LoVo (cell line): Measurements from ENCODE around the gene ENKUR.

Experiments
- DNase-seq: peaks from one replicate; pipeline ENCODE4 v3.0.0-alpha.2; 2016; ENCODE audit warnings: low spot score

ENKUR gene, protein sequence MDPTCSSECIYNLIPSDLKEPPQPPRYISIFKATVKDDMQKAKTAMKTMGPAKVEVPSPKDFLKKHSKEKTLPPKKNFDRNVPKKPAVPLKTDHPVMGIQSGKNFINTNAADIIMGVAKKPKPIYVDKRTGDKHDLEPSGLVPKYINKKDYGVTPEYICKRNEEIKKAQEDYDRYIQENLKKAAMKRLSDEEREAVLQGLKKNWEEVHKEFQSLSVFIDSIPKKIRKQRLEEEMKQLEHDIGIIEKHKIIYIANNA

DNA sequence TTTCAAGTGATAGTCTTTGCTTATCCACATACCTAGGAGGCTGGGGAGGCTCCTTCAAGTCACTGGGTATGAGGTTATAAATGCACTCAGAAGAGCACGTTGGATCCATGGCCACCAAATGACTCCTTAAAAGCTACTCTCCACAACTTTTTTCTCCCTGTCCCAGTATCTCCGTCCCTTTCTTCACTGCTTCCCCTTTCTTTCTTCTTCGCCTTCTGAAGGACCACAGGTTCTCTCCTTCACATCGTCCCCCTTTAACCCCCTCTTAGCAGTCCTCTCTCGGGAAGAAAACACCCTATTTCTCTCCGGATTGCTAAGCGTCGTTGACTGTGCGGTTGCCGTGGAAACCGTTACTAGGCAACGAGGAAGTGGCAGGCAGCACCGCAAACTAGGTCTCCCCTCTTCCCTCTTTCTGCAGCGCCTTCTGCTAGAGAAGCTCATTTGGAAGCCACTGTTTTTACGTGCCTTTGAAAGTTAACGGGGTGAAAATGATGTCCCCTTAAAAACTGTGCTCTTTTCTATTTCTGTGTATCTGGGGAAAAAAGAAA, at the start of gene ENKUR:
TSS of gene ENKUR (minus strand) at position 331 of the 548 bp plus-strand sequence. CDS start at position 109, 222 bp downstream.
- peak; percentile 82 for DNase-seq

DNA sequence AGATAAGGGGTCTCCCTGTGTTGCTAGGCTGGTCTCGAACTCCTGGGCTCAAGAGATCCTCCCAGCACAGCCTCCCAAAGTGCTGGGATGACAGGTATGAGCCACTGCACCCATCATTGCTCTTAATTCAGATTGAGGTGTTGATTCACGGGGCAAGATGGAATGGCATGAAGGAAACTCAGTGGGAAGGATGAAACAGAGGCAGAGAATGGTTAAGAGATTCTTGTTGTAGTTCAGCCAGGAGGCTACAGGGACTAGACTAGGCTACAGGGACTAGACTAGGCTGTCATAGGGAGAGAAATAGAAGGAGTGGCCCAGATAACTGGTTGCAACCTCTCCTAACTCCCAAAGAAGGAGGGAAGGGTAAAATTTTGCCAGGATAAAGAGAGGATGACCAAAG, 48.4 kb upstream of the ENKUR start:
- DNase-seq = no peak

DNA sequence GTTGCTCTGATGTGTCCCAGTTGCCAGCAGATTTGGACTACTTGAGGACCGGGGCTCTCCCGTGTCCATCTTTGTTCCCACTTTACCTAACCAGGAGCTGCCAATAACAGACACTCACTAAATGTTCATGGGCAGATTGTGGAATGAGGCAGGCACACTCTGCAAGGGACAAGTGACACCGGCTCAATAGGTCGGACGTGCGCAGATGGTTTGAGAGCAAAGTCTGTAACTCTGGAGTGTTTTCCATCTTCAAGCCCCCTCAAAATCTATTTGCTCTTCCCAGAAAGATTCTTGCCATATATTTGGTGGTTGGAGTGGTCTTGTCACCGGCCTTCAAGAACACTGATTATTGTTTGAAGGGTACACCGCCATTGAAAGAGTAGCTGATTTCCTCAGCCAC, 47.7 kb upstream of the ENKUR start:
- no peak for DNase-seq

DNA sequence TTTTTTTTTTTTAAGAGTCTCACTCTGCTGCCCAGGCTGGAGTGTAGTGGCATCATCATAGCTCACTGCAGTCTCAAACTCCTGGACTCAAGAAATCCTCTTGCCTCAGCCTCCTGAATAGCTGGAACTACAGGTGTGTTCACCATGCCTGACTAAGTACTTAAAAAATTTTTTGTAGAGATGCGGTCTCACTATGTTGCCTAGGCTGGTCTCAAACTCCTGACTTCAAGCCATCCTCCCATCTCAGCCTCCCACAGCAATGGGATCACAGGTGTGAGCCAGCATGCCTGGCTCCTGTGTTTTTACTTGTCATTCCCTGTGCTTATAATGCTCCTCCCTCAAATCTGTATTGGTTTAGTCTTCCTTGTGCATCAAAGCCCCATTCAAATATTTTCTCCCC, 47.2 kb upstream of the ENKUR start:
- no peak for DNase-seq

DNA sequence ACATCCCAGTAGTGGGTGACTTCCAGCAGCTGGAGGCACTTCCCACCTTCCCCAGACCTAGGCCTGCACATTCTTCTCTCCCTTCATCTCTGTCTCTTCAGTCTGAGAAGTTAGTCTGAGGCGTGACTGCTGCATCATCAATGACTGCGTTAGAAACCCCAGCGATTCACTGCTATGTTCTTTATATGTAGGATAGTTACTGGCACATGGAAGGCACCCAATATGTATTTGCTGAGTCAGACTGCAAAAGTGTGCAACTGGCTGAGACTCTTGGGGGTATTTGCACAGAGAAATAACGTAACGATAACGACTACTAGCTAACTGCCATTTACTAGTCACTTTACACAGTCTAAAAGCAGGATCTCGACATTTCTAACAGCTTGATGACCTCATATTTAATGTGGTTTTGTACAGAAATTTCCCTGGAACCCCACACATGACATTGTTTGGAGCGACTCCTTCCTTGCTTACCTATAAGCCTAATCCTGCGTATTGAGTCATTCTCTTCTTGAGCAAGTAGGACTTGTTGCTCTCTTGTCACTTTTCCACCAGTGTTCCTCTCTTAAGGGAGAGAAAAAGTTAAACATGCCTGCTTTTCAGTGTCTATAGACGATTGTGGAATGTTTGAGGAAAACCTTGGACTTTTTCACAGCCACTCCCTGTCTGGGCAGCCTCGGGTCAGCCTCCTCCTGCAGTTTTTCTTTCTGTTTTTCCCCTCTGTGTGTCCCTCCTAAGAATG, 45.9 kb upstream of the ENKUR start:
- no peak for DNase-seq

DNA sequence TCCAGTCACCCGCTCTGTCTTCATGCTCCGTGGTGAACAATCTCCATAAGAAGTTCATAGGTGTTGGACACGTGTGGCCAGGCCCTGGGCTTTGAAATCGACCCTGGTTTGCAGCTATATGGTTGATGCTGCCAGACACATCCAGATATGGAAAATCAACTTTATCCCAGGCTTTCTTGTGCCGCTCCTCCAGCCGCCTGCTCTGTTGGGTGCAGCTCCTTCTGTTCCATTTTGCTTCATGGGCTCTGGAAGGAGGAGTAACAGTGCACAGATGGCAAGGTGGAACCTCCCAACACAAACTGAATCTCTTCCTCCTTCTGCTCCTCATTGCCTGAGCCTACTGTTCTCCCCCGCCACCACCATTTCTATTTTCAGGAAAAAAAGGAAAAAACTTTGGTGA, 45.2 kb upstream of the ENKUR start:
- DNase-seq = no peak

DNA sequence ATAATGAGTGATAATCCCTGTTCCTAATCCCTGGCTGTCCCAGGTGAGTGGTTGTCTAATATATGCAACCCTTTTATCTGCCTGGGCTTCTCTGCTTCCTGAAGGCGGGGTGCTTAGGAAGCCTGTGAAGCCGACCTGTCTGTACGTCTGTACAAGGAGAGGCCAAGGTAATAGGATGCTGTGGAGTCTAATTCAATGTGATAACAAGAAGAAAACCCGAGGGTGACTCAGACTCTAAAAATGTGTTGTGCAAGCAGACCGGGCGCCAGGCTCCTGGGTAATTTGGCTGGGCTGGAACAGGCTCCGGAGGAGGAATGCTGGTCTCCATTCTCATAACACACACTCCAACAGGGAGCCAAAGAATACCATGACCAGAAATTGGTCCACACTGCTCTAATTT, 44.0 kb upstream of the ENKUR start:
- peak; percentile 85 for DNase-seq

DNA sequence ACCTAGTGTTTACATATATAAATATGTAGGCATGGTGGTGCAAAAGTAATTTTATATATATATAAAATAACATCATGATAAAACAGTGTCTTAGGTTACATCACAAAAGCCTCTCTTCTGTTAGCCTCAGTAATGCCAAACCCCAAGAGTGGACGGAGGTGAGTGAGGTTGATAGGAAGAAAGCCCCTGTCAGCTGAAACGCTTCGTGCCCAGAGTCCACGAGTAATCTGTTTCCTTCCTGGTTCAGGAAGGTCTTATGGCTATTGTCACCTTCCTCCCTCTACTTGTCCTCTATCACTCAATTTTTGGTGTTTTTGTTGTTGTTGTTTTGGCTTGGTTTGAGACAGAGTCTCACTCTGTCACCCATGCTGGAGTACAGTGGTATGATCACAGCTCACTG, 41.9 kb upstream of the ENKUR start:
- DNase-seq = no peak

DNA sequence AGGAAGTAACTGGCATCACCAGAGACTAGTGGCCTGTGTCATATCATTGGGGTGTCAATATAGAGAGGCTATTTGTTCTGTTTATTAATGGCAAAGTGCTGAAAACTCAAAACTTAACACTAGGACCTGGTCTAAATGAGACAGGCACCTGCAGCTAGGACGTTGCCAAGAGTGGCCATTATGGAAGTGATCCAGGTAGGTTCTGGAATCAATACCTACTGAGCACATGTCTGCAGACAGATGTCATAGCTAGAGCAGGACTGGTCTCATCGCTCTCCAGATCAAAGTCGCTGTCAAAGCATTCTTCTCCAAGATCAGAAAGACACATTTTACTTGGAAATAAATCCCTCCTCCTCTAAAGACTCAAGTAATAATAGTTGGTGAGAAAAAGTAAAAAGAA, 40.8 kb upstream of the ENKUR start:
- DNase-seq = no peak

DNA sequence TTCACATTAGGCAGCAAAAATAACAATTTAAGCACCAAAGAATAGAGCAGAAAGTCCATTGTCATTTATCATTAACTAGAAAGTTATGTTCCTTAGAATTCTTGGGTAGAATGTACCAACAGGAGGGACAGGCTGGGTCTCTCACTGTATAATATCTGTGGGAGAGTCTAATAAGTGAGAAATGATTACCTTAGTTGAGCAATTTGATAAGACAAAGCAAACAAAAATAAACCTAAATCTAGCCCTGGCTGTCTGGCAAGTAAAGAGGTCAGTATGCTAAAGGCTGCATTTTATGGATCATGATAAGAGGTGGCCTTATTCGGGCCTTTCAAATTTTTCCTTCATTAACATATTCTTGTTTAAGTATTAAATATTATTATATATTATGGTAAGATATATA, 36.1 kb upstream of the ENKUR start:
- no peak for DNase-seq

DNA sequence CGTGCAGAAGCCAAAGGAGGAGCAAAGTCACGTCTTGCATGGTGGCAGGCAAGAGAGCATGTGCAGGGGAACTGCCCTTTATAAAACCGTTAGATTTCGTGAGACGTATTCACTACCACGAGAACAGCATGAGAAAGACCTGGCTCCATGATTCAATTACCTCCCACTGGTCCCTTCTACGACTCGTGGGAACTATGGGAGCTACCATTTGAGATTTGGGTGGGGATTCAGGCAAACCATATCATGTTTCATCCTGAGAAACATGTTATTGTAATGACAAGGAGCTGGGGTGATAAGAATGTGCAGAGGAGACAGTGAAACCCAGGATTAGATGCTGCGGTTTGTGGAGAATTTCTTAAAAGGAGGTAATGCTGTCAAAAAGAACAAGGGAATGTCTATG, 34.4 kb upstream of the ENKUR start:
- DNase-seq = no peak

DNA sequence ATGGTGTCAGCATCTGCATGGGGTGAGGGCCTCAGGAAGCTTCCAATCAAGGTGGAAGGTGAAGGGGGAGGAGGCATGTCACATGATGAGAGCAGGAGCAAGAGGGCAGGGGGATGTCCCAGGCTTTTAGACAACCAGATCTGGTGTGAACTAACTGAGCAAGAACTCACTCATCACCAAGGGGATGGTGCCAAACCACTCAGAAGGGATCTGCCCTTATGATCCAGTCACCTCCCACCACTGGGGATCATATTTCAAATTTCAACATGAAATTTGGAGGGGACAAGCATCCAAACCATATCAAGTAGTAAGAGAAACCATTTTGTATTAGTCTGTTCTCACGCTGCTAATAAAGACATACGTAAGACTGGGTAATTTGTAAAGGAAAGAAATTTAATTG, 34.0 kb upstream of the ENKUR start:
- no peak for DNase-seq

DNA sequence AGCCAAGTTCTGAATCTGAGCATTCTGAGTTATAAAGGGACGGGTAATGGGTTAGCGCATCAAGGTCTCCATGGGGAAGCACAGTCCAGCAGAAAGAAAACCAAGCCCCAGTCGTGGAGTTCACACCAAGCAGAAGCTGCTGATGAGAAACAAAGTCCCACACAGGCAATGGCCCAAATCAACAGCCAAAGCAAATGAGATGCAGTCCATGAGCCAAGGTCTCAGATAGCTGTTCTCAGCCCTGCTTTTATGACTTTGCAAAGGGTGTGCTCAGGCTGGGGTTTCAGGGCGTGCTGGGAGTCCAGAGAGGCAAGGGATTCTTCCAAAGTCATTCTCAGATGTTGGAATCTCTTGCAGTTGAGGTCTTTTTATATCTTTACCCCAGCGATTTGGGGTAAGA, 32.5 kb upstream of the ENKUR start:
- DNase-seq = no peak

DNA sequence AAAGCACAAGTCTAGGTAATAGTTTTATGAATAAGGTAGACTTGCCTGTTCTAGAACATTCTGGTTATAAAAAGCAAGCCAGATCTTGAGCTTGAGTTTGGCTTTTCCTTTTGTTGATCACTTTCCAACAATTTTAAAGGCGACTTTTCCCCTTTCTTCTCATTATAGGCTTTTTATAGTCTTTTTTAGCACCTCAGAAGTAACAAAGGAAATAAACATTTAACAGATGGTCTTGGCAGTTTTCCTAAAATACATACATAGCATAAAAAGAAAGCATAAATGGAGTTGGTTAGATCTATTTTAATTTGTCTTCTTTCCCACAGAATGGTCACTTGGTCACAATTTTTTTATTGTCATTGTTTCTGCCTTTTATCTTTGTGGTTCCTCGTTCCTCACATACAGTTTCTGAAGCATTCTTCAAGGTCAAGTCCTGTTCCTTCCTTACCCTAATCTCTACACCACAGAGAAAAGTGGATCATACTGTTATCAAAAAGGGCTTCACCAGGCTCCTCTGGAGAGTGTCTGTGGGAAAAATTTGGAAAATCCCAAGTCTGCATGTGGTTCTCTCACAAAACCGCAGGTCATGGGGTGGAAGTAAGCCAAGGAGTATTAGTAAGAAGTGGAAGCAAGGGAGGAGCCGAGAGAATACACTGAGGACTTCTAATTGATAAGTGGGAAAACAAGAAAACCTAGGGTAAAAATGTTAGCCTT, 31.8 kb upstream of the ENKUR start:
- no peak for DNase-seq

DNA sequence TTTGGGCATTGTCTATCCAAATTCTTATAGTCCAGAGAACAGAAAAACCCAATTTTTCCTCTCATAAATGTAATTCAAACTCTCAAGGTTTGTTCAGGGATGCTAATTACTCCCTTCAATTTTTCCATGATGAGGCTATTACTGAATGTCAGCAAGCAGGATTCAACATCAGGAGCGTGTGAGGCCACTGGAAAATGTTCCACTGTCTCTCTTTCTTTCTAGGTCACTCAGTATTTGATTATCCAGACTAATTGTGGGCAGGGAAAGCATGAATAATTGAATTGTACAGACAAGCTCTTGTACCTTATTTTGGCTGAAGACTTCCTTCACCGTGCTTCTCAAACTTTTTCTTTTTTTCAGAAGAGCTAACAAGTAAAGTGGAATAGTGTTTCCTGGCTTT, 31.1 kb upstream of the ENKUR start:
- no peak for DNase-seq

DNA sequence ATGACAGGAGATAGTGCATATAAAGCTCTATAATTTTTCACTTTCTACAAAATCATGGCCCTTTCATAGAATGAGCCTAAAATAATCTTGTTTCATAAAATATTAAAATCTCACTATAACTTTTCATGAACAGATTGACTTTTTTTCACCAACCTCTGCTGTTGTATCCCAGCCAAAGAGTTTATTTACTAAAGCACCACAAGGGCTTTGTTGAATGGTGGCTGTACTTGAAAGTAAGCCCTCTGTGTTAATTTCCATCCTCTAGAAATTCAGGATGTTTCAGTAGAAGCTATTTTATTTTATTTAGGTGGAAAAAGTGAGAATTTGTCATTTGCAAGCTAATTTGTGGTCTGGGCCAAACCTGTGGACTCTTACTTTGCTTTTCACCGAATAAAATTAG, 30.7 kb upstream of the ENKUR start:
- DNase-seq = no peak

DNA sequence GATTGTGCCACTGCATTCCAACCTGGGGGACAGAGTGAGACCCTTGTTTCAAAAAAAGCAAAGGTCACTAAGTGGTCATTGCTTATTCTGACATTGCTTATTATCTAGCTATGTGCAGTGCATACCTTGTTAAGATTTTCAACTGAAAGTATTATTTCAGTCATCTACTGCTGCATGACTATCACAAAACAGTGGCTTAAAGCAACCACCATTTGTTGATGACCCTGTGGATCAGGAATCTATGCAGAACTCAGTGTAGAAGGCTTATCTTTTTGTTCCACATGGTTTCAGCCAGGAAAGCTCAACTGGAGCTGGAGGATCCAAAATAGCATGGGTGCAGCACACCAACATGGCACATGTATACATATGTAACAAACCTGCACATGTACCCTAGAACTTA, 23.6 kb upstream of the ENKUR start:
- DNase-seq = no peak

DNA sequence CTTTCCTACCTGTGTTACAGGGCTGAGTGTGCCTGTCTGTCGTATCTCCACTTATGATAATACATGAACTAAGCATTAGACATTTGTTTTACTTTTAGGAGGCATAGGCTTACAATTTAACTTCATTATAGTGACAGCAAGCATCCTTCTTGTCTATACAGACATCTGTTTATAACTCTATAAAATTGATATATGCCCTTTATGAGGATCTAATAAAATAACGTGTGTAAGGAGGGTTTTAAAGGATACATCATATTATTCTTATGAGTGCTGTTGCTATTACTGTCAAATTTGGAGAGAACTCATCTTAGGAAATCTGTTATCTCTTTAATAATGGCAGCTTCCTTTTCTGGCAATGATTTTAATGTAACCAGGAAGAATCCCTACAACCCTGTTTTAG, 22.4 kb upstream of the ENKUR start:
- DNase-seq = no peak

DNA sequence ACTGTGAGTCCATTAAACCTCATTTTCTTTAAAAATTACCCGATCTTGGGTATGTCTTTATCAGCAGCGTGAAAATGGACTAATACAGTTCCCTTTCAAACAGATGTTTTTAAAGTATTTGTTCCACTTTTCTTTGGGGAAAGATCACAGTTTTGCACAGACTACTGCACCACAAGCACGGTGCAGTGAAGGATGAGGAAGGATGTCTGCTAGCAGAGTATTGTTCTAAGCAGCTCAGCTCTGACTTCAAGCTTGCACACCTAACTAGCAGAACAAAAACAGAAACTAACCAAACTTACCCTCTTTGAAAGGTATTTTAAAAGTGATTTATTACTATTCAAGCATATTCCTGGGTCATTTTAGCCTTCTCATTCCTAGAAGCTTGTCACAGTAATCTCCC, 20.4 kb upstream of the ENKUR start:
- no peak for DNase-seq

DNA sequence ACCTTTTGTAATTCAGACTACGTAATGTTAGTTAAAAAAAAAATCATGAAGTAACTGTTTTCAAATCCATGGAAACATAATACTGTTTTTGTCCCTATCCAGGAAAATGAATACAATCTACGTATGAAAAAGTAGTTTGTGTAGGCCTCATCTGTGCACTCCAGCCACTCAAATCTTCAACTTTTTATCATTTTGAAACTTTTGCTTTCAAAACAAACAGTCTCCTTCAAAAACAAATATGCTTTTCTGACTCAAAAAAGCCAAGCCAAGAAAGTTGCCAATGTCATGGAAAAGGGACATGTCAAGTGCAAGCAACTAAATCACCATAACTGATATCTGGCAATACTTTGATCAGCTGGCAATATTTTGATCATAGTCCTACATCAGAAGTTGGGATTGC, 13.6 kb upstream of the ENKUR start:
- no peak for DNase-seq

DNA sequence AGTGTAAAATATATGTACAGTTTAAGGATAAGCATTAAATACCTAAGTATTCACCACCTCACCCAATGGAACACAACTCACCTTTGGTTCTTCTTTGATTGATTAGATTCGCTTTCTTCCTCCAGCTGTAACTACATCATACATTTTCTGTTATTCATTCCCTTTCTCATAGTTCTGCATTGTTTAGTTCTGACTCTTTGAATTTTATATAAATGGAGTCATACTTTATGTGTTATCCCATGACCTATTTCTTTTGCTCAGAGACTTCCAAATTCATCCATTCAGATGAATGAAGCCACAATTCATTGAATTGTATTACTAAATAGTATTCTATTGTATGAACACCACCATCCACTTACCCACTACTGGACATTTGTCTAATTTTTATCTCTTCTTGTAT, 12.8 kb upstream of the ENKUR start:
- DNase-seq = no peak

DNA sequence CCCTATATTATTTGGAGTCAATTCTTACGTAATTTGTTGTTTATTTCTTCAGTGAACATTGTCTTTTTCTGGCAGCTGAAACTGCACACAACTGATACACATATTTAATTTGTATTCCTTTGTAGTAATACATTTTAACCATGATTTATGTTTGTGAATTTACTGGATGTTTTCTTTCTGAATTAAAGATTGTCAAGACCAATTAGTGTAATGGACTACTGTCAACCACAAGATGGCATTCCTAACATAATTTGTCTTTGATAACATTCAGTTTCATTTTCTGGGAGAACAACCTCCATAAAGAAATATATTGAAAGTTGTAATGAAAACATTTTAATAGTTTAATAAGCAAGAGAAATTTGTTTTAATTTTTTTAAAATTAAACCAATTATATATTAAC, 10.5 kb upstream of the ENKUR start:
- peak; percentile 24 for DNase-seq

DNA sequence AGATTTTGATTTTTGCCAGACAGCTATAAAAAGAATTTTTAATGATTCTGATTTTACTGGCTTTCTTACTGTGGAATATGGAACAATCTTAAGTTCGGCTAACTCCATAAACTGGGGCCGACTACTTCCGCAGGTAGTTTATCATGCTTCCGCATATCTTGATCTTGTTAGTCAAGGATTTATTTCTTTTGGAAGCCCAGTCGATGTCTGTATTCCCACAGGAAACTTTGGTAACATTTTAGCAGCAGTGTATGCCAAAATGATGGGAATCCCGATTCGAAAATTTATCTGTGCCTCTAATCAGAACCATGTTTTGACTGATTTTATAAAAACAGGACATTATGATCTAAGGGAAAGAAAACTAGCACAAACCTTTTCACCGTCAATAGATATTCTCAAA, 8.6 kb upstream of the ENKUR start:
- DNase-seq = no peak
